ENCODE results near the gene FIGLA. TPM values are rescaled to one million over a fixed set of nuclear protein-coding genes. Genes with fewer than 3 reads are reported as not detected.

Gene FIGLA
- total RNA-seq, 1 donor from 2014 or later: not detected

DNA sequence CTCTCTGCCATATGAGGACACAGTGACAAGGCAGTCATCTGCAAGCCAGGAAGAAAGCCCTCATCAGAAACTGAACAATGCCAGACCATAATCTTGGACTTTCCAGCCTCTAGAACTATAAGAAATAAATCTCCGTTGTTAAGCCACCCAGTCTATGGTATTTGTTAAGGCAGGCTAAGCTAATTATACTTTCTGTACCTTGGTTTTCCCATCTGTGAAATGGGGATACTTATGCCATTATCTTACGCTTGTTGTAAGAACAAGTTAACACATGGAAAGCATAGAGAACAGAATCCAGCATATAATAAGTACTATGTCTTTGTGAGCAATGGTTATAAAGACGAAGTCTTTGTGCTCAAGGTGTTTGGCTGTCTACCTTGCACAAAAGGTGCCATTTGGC lies 14.2 kb downstream of the FIGLA start:
- Mint-ChIP-seq H3K36me3 (ENCODE audit: unreplicated experiment) (peaks cover 13% of the 10 kb centered on the region), H3K4me1 (ENCODE audit: low read depth, unreplicated experiment) (no peaks in the 10 kb centered on the region), H3K27ac (ENCODE audit: unreplicated experiment) (no peak overlapping the region), H3K9me3 (ENCODE audit: unreplicated experiment) (peaks cover 6% of the 10 kb centered on the region), H3K27me3 (ENCODE audit: unreplicated experiment) (peaks cover 3% of the 10 kb centered on the region), H3K4me3 (ENCODE audit: unreplicated experiment) (no peak overlapping the region)
- DNase-seq: no peak
- TF ChIP-seq, protein P1, sequence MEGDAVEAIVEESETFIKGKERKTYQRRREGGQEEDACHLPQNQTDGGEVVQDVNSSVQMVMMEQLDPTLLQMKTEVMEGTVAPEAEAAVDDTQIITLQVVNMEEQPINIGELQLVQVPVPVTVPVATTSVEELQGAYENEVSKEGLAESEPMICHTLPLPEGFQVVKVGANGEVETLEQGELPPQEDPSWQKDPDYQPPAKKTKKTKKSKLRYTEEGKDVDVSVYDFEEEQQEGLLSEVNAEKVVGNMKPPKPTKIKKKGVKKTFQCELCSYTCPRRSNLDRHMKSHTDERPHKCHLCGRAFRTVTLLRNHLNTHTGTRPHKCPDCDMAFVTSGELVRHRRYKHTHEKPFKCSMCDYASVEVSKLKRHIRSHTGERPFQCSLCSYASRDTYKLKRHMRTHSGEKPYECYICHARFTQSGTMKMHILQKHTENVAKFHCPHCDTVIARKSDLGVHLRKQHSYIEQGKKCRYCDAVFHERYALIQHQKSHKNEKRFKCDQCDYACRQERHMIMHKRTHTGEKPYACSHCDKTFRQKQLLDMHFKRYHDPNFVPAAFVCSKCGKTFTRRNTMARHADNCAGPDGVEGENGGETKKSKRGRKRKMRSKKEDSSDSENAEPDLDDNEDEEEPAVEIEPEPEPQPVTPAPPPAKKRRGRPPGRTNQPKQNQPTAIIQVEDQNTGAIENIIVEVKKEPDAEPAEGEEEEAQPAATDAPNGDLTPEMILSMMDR (IDR thresholded peaks at IDR 0.05; ENCODE audit: partially characterized antibody, unreplicated experiment): no peak

DNA sequence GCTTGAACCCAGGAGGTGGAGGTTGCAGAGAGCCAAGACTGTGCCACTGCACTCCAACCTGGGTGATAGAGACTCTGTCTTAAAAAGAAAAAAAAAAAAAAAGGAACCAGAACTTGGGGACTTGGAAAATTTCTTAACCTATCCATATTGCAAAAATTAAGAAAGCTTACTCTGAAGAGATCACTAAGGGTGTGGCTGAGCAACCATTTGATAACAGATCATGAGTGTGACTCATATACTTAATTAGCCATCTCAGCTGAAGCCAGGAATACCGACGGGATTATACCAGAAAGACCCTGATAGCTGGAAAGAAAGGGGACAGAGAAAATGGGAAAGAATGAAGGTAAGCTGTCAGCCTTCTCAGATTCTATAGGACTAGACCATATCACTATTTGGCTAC lies 15.3 kb downstream of the FIGLA start:
- peaks cover 1% of the 10 kb centered on the region for H3K27me3 Mint-ChIP-seq (ENCODE audit: unreplicated experiment)

DNA sequence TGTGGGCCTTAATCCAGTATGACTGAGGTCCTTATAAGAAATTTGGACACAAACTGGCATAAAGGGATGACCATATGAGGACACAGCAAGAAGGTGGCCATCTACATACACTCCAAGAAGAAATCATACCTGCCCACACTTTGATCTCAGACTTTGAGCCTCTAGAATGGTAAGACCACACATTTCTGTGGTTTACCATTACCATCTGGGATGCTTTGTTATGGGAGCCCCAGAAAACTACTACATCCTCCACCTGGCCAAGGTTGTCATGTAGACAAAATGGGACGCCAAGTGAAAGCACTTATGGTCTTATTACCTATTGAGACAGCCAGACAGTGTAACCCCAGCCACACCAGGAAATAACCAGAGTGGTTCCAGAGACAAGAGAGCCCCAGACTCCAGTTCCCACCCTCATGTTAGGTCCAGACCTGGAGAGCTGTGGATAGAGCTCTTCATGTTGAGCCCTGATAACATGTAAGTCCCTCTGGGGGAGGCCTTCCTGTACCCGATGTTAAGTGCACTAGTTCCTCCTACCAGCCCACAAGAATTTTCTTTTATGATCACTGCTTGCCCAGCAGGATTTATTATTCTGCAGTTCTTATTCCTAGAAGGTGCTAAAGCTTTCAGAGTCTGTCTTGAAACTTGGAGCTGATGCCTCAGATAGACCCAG lies 17.8 kb downstream of the FIGLA start:
- peaks cover 13% of the 10 kb centered on the region for H3K36me3 Mint-ChIP-seq (ENCODE audit: unreplicated experiment)
- H3K9me3 Mint-ChIP-seq (ENCODE audit: unreplicated experiment): peaks cover 9% of the 10 kb centered on the region
- no peak overlapping the region for H3K27ac Mint-ChIP-seq (ENCODE audit: unreplicated experiment)
- H3K4me3 Mint-ChIP-seq (ENCODE audit: unreplicated experiment): no peak overlapping the region
- H3K27me3 Mint-ChIP-seq (ENCODE audit: unreplicated experiment): peaks cover 8% of the 10 kb centered on the region
- peaks cover 8% of the 10 kb centered on the region for H3K4me1 Mint-ChIP-seq (ENCODE audit: low read depth, unreplicated experiment)
- TF ChIP-seq, protein P1 (IDR thresholded peaks at IDR 0.05; ENCODE audit: partially characterized antibody, unreplicated experiment): no peak
- no peak for DNase-seq

More for the DNA sequence above, 15.3 kb downstream of the FIGLA start:
- Mint-ChIP-seq H3K4me1 (ENCODE audit: low read depth, unreplicated experiment) (no peaks in the 10 kb centered on the region), H3K4me3 (ENCODE audit: unreplicated experiment) (no peak overlapping the region), H3K27ac (ENCODE audit: unreplicated experiment) (no peak overlapping the region), H3K9me3 (ENCODE audit: unreplicated experiment) (peaks cover 4% of the 10 kb centered on the region), H3K36me3 (ENCODE audit: unreplicated experiment) (peaks cover 13% of the 10 kb centered on the region)
- DNase-seq: no peak
- TF ChIP-seq, protein P1 (IDR thresholded peaks at IDR 0.05; ENCODE audit: partially characterized antibody, unreplicated experiment): no peak

DNA sequence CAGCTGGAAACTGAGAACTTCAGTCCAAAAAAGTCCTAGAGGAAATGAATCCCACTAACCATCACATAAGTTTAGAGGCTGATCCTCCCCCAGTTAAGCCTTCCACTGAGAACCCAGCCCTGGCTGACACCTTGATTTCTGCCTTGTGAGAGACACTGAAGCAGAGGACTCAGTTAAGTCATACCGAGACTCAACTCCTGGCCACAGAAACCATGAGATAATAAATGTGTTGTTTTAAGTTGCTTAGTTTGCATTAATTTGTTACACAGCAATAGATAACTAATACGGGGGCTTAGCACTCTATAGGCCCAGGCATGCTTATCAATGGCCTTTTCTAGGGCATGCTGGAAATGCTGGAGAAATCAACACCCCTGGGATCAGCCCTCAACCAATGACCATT lies 19.0 kb downstream of the FIGLA start:
- DNase-seq: no peak
- Mint-ChIP-seq H3K36me3 (ENCODE audit: unreplicated experiment) (peaks cover 13% of the 10 kb centered on the region), H3K27ac (ENCODE audit: unreplicated experiment) (no peak overlapping the region), H3K4me1 (ENCODE audit: low read depth, unreplicated experiment) (peaks cover 8% of the 10 kb centered on the region), H3K27me3 (ENCODE audit: unreplicated experiment) (peaks cover 12% of the 10 kb centered on the region), H3K9me3 (ENCODE audit: unreplicated experiment) (peaks cover 13% of the 10 kb centered on the region), H3K4me3 (ENCODE audit: unreplicated experiment) (no peak overlapping the region)
- TF ChIP-seq, protein P1 (IDR thresholded peaks at IDR 0.05; ENCODE audit: partially characterized antibody, unreplicated experiment): no peak

DNA sequence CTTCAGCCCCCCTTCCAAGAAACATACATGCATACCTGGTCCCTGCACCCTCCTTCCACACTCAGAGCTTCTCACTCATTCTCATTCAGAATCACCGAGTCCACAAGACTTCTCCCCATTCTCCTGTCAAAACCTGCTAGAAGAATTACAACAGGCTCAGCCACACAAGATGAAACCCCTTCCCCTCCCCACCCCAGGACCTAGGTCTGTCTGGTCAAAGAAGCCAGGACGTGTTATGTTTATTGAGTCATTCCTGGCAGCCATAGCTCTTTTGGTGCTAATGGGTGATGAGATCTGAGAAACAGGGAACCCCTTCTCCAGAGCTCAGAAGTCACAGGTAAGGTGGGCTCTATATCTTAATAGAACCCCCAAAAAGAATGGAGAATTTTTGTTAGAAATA lies 21.0 kb downstream of the FIGLA start:
- Mint-ChIP-seq H3K4me1 (ENCODE audit: low read depth, unreplicated experiment) (peaks cover 19% of the 10 kb centered on the region), H3K27me3 (ENCODE audit: unreplicated experiment) (peaks cover 17% of the 10 kb centered on the region), H3K4me3 (ENCODE audit: unreplicated experiment) (peak overlapping the region; percentile 52), H3K9me3 (ENCODE audit: unreplicated experiment) (peaks cover 17% of the 10 kb centered on the region), H3K27ac (ENCODE audit: unreplicated experiment) (no peak overlapping the region), H3K36me3 (ENCODE audit: unreplicated experiment) (peaks cover 11% of the 10 kb centered on the region)
- TF ChIP-seq, protein P1 (IDR thresholded peaks at IDR 0.05; ENCODE audit: partially characterized antibody, unreplicated experiment): no peak
- DNase-seq: no peak
